Right renal pelvis (tissue), 4 donors: ENCODE measurements around the gene CD3E. TPM values are rescaled to one million over a fixed set of nuclear protein-coding genes. Genes with fewer than 3 reads are reported as not detected.

Source experiments
- DNase-seq, 4 donors: peaks; one replicate each; pipeline ENCODE4 v3.0.0-alpha.2; 2013; ENCODE audit warnings: low read depth in 4 of 4, low spot score in 3 of 4, missing footprints in 1 of 4
- polyA plus RNA-seq, 4 donors: library from polyadenylated mRNA; unstranded; fragments of 120-200 nt; gene quantifications; one replicate each; pipeline ENCODE4 v1.2.1, GENCODE V29; 2013; ENCODE audit not compliant: insufficient read length in 4 of 4

CD3E gene
- polyA plus RNA-seq, 4 donors = 0.28 to 1.2 (median 0.53) TPM

DNA sequence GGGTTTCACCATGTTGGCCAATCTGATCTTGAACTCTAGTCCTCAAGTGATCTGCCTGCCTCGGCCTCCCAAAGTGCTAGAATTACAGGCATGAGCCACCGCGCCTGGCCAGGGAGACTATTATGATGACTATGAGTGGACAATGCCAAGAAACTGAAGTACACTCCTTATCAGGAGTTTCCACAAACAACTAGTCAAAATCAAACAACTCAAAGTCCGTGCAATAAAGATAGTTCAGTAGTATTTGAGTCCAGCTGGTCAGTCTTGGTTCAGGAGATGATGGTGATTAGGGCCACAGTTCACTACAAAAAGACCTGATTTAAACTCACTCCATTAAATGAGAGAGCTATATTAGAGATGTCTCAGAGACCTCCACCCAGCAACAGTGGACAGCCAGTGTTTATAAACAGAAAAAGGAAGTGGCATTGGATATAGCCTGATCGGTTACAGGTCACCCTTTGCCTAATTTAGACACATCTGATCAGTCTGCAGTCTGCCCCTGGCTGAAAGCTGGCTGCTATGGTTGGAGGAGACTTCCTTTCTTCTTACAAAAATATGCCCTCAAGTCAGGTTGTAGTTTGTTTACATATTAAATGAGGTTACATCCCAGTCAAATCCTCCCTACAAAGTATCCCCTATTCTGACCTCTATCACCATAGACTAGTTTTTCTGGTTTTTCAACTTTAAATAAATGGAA lies 17.0 kb downstream of the CD3E start:
- no peak for DNase-seq

DNA sequence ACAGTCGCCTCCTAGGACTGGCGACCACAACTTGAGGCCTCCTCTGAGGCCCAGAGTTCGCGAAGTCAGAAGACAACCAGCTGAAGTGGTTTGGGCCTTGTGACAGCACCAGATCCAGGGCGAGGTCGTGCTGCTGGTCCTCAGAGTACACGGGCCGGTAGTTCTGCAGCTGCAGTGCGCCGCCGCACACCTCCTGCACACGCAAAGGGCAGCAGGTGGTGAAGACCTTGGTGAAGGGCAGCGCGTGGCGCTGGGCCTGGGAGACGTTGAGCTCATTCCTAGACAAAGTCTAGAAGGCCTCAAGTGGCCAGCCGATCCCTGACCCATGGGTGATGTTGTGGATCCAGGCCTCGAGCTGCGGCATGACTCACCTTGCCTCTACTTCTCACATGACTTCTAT lies 18.2 kb downstream of the CD3E start:
- DNase-seq = no peak

DNA sequence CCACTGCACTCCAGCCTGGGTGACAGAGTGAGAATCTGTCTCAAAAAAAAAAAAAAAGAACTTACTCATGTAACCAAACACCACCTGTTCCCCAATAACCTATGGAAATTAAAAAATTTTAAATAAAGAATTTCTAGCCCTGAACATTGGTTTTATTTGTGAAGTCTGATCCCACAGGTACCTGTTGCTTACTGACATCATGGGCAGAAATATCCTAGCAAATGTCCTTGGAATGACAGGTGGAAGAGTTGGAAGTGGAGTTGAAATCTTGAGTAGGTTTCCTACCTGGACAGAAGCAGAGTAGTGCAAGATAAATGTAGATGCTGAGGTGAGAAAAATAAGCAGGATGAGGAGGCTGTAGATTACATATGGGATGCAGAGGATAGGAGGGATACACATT lies 20.8 kb downstream of the CD3E start:
- no peak for DNase-seq

DNA sequence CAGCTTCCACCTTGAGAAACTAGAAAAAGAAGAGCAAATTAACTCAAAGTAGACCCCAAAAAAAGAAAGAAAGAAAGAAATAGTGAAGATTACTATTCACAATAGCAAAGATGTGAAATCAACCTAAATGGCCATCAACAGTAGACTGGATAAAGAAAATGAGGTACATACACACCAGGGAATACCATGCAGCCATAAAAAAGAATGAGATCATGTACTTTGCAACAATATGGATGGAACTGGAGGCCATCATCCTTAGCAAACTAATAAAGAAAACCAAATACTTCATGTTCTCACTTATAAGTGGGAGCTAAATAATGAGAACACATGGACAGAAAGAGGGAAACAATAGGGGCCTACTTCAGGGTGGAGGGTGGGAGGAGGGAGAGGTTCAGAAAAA lies 24.2 kb downstream of the CD3E start:
- DNase-seq = no peak

DNA sequence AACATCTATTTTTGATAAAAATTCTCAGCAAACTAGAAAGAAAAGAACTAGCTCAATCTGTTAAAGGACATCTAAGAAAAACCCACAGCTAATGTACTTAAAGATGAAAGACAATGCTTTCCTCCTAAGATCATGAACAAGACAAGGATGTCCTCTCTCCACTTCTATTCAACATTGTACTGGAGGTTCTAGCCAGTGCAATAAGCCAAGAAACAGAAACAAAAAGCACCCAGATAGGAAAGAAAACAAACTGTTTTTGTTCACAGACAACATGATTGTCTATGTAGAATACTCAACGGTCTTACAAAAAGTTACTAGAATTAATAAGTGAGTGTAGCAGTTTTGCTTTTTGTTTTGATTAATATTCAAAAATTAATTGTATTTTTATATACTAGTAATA lies 30.2 kb downstream of the CD3E start:
- DNase-seq = no peak

DNA sequence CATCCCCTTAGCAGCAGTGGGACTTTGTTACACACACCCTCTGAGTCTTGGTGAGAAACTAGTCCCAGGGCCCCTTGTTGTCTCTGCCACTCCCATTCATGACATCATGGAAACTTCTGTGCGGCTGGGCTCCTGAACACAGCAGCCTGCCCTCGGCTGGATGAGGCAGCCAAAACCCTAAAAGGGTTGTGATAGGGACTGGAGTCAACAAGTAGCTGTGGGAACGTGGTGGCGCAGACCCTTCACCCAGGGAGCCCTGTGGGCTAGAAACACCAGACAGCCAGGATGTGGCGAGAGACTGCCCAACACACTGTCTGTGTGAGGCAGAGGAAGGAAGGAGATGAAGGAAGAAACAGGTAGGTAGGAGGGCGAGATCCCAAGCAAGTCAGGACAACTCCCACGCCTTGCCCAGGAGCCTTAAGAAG lies 34.1 kb downstream of the CD3E start:
- no peak for DNase-seq

DNA sequence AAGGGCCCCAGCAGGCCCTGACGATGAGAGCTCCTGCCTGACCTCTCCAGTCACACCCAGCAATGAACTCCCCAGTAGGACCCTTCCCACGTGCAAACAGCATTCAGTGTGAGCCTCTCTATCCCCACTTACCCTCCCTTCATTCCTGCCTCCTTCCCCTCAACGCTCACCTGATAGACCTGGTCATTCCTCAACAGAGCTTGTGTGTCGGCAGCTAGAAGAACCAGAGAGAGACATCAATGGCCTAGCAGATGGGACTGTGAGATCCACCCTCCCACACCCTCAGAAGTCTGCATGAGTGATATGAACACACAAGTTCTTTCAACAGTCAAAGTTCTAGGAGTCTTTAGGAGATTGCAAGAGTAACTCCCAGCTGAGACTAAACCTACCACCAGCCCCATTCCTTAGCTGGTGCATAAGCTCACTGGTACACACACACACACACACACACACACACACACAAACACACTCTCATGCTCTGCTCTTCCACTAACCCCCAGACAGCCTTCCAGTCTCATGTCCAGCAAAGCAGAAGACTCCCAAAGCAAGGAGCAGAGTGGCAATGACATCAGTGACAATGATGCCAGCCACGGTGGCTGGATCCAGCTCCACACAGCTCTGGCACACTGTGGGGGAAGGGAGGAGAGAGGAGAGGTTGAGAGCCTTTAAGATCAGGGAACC lies 34.9 kb downstream of the CD3E start:
- DNase-seq = no peak

DNA sequence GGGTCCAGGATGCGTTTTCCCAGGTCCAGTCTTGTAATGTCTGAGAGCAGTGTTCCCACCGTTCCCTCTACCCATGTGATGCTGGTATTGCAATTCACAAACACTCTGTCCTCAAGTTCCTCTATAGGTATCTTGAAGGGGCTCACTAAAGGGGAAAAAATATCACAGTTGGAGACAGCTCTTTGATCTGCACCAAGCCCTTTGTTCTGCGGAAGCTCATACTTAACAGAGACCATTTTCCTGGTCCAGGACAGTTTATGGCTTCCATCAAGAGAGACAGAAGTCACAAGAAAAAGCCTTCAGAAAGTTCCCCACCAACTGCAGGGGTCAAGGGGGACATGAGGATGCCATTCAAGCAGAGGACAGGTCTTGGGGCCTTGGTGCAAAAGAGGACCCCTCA lies 35.9 kb downstream of the CD3E start:
- no peak for DNase-seq

DNA sequence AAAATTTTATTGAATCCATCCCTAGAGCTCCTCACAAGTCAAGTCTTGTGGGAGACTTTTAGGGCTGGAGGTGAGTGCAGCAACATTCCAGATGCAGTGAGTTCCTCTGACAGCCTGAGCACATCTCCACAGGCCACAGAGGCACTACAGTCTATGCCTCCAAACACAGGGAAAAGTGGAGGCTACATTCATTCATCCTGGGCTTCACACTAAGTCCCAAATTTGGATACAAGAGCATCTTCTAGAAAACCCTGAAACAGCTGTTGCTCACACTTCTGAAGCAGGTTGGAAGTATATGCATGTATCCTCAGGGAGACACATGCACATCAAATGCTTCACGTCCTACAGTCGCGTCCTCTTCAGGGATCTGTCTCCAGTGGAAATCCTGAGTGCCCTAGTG lies 36.7 kb downstream of the CD3E start:
- no peak for DNase-seq

DNA sequence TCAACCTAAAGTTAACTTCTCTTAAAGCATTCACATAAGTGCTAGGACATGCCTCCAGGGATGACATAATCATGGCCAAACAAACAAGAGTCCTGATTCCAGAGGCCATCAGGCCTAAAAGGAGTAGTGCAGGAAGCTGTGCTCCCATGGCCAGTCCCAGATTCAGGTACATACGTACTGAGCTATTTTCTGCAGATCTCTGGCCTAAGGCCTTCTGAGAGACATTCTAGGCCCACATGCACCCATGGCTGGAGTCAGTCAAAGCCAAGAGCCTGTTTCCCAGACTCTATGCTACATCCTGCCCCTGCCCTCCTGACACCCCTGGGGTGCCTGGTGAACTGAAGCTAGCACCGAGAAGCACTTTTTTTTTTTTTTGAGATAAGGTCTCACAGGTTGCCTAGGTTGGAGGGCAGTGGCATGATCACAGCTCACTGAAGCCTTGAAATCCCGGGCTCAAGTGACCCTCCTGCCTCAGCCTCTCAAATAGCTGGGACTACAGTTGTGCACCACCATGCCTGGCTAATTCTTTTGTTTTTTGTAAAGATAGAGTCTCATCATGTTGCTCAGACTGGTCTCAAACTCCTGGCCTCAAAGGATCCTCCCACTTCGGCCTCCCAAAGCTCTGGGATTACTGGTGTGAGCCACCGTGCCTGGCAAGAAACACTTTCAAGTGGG lies 37.4 kb downstream of the CD3E start:
- no peak for DNase-seq

DNA sequence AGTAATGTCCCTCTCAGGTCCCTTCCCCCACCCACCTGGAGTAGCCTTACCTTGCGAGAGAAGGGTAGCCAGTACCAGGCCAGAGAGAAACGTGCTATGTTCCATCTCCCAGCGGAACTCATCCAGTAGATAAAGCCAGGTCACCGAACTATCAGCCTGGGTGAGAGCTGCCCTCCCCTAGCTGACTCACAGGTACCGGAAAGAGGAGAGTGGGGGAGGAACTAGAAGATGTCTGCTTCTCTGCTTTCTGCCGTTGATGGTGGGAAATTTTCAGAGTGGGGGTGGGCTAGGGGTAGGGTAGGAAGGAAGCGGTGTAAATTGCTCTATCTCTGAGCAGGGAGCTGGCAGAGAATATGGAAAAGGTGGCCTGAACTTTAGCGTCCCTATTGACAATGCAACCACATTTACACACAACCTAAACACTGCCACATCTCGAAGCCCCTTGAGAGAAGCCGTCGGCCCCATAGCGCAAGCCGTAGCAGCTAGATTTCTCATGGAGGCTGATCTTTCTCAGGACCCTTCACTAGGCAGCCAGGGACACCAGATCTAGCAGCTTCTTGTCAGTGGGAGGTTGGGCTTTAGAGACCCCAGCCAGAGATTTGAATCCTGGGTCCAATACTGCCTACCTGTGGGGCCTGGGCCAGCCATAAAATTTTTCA lies 38.1 kb downstream of the CD3E start, which contains the start of gene CD3D:
TSS of gene CD3D (minus strand) at position 203 of the 659 bp plus-strand sequence. CDS start at position 105, 98 bp downstream.
- no peak for DNase-seq

DNA sequence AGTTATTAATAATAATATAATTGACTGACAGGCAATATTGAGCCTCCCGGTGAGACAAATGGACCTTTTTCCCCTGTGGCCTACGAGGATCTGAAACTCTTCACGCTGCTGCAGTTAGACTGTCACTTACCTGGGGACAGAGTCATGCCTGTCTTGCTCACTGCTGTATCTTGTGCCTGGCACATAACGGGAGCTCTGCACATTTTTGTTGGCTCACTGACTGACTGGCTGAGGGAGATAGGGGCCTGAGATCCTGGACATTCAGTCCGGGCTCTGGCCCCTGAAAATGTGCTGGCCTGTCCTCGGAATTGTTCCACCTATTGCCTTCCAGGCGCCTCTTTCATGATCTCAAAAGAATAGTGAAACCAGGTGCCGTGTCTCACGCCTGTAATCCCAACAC lies 38.7 kb downstream of the CD3E start:
- no peak for DNase-seq

DNA sequence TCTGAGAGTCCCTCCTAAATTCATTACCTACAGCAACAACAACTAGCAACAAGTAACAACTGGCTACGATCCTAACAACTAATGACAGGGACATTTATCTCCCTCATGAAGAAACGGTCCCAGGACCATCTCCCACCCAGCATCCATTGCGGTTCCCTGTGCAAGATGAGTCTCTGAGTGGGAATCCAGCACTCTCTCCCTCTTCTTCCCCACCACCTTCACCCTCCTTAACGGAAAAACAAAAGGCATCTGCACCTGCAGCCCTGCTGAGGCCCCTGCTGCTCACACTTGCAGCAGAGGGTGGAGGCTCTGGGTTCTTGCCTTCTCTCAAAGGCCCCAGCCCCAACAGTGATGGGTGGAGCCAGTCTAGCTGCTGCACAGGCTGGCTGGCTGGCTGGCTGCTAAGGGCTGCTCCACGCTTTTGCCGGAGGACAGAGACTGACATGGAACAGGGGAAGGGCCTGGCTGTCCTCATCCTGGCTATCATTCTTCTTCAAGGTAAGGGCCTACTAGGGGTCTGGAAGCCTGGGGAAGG lies 39.5 kb downstream of the CD3E start, which contains the start of gene CD3G:
TSS of gene CD3G (plus strand) at position 364 of the 535 bp plus-strand sequence. CDS start at position 444, 80 bp downstream.
- DNase-seq = no peak

DNA sequence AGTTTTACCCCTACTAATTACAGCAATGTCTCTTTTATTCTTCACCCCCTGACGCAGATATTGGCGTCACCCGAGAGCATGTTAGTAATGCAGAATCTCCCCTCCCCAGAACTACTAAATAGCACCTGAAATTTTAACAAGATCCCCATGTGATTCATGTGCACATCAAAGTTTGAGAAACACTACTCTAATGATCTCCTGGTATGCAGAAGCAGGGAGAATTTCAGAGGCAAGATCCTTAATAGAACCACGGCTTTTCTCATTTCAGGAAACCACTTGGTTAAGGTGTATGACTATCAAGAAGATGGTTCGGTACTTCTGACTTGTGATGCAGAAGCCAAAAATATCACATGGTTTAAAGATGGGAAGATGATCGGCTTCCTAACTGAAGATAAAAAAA lies 44.9 kb downstream of the CD3E start:
- DNase-seq = no peak

DNA sequence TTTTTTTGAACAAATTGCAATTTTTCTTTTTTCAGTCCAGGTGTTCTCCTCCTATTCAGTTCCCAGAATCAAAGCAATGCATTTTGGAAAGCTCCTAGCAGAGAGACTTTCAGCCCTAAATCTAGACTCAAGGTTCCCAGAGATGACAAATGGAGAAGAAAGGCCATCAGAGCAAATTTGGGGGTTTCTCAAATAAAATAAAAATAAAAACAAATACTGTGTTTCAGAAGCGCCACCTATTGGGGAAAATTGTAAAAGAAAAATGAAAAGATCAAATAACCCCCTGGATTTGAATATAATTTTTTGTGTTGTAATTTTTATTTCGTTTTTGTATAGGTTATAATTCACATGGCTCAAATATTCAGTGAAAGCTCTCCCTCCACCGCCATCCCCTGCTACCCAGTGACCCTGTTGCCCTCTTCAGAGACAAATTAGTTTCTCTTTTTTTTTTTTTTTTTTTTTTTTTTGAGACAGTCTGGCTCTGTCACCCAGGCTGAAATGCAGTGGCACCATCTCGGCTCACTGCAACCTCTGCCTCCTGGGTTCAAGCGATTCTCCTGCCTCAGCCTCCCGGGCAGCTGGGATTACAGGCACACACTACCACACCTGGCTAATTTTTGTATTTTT lies 48.7 kb downstream of the CD3E start:
- DNase-seq = peak in 2 of 4 donors; percentile 5 to 38

DNA sequence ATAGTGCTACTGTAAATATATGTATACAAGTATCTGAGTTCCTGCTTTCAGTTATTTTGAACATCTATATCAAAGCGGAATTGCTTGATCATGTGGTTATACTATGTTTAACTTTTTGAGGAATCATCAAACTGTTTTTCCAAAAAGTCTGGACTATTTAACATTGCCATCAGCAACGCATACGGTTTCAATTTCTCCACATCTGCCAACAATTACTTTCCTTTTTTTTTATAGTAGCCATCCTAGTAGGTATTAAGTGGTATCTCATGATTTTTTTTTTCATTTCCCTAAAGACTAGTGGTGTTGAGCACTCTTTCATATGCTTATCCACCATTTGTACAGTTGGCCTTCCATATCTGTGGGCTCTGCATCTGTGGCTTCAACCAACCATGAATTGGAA lies 53.5 kb downstream of the CD3E start:
- DNase-seq = no peak

DNA sequence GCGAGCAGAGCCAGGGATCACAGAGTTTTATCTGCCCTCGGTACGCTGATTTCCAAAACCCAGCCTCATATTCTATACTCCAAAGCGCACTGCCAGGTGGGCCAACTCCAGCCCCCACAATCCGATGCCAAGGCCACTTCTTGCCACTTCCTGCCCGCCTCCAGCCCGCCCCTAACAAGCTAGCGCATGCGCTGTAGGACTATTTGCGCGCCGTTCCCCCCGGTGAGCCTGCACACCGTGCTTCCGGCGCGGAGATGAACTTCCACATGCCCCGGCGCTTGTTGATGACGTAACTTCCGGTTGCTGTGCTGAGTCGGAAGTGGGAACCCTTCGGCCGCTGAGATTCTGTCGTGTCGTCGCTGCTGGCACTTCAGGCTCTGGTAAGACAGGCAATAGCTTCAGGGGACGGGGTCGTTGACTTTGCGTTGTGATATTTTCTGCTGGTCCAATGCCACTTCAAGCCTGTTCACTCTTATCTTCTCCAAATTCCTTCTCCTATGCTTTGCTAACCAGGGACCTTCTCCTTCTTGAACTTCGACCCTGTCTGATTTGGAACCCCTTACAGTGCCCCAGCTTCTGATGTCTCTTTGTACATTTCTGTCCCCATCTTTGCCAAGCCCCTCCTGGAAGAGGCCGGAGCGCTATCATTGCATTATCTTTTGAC lies 54.9 kb downstream of the CD3E start, which contains the start of gene UBE4A:
TSS of gene UBE4A (plus strand) at position 306 of the 664 bp plus-strand sequence. CDS start 5,481 bp downstream, outside the sequence.
- DNase-seq = peak; percentile 85 to 94 (median 88)

DNA sequence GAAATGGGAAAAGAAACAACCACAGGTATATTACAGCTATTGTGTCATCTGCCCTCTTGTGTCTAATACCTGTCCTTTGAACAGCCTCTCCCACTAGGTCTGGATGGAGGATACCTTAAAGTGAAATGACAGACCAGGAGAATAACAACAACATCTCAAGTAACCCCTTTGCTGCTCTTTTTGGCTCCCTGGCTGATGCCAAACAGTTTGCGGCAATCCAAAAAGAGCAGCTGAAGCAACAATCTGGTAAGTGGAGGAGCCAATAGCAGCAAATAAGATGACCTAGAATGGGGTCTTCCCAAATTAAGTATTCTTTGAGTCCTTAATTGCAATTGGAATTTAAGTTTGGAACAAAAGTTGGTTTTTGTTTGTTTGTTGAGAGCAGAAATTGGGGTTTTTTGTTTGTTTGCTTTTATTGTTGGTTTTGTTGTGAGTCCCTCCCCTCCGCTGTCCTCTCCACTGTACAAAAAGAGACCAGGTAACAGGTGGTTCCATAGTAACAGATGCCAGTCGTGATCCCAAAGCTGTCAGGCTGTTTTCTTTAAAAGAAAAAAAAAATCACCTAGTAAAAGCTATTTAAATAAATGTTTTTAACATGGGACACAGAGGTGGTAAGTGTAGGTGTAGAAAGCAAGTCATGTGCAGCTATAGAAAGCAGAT lies 60.6 kb downstream of the CD3E start:
- DNase-seq = no peak
